Measurements from ENCODE around the gene POLR3B. TPM values are rescaled to one million over a fixed set of nuclear protein-coding genes. Genes with fewer than 3 reads are reported as not detected.

Gene POLR3B
- 4.7 to 6.8 TPM (median 5.6 TPM) in 5 replicates for total RNA-seq (2022; extraction: Qiagen RNA extraction; ENCODE audit: low read depth)

GRCh38 chr12:106357549-106358395, at the start of gene POLR3B:
Gene POLR3B (plus strand): TSS chr12:106357748. CDS start chr12:106357880, 132 bp downstream.

Other genes starting within 250 kb of the POLR3B start
- gene NUAK1, start 218.8 kb upstream of the POLR3B start, total RNA-seq (2022; extraction: Qiagen RNA extraction; ENCODE audit: low read depth): 7.2 to 8.8 TPM (median 8.5 TPM) in 5 replicates
- gene CKAP4, start 109.7 kb upstream of the POLR3B start, total RNA-seq (2022; extraction: Qiagen RNA extraction; ENCODE audit: low read depth): 75.9 to 92.7 TPM (median 88.9 TPM) in 5 replicates
- 2.2 to 2.7 TPM (median 2.5 TPM) in 5 replicates for gene TCP11L2, start 55.0 kb upstream of the POLR3B start, total RNA-seq (2022; extraction: Qiagen RNA extraction; ENCODE audit: low read depth)
- gene RFX4, start 225.3 kb downstream of the POLR3B start, total RNA-seq (2022; extraction: Qiagen RNA extraction; ENCODE audit: low read depth): not detected in 5 replicates